ENCODE measurements around the gene COX15.
A peak's percentile ranks its signal among the peaks of the same experiment; 100 is the strongest.

Gene COX15

GRCh38 chr10:99698504-99699080 is 33.3 kb downstream of the COX15 start:
- TF ChIP-seq, protein P1, sequence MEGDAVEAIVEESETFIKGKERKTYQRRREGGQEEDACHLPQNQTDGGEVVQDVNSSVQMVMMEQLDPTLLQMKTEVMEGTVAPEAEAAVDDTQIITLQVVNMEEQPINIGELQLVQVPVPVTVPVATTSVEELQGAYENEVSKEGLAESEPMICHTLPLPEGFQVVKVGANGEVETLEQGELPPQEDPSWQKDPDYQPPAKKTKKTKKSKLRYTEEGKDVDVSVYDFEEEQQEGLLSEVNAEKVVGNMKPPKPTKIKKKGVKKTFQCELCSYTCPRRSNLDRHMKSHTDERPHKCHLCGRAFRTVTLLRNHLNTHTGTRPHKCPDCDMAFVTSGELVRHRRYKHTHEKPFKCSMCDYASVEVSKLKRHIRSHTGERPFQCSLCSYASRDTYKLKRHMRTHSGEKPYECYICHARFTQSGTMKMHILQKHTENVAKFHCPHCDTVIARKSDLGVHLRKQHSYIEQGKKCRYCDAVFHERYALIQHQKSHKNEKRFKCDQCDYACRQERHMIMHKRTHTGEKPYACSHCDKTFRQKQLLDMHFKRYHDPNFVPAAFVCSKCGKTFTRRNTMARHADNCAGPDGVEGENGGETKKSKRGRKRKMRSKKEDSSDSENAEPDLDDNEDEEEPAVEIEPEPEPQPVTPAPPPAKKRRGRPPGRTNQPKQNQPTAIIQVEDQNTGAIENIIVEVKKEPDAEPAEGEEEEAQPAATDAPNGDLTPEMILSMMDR (IDR thresholded peaks at IDR 0.05; ENCODE audit: low read depth, low read length) = peak; percentile 46; the same call in 1 of the 2 replicates
- DNase-seq = no peak

GRCh38 chr10:99695761-99696160 is 36.2 kb downstream of the COX15 start:
- no peak for DNase-seq
- Histone ChIP-seq H3K27ac (no peak overlapping the region), H3K36me3 (peaks cover 47% of the 10 kb centered on the region), H3K9me3 (ENCODE audit: severe bottlenecking) (no peaks in the 10 kb centered on the region), H3K27me3 (ENCODE audit: insufficient read depth, low read depth, severe bottlenecking) (no peaks in the 10 kb centered on the region), H3K4me3 (ENCODE audit: low read depth, low read length) (no peak overlapping the region)
- TF ChIP-seq, protein P1 (IDR thresholded peaks at IDR 0.05; ENCODE audit: low read depth, low read length) = no peak

More at GRCh38 chr10:99698504-99699080, 33.3 kb downstream of the COX15 start:
- no peaks in the 10 kb centered on the region for H3K9me3 ChIP-seq (ENCODE audit: severe bottlenecking)
- no peak overlapping the region for H3K27ac ChIP-seq
- no peak overlapping the region for H3K4me3 ChIP-seq (ENCODE audit: low read depth, low read length)
- H3K27me3 ChIP-seq (ENCODE audit: insufficient read depth, low read depth, severe bottlenecking) = no peaks in the 10 kb centered on the region
- H3K36me3 ChIP-seq = peaks cover 60% of the 10 kb centered on the region

DNA sequence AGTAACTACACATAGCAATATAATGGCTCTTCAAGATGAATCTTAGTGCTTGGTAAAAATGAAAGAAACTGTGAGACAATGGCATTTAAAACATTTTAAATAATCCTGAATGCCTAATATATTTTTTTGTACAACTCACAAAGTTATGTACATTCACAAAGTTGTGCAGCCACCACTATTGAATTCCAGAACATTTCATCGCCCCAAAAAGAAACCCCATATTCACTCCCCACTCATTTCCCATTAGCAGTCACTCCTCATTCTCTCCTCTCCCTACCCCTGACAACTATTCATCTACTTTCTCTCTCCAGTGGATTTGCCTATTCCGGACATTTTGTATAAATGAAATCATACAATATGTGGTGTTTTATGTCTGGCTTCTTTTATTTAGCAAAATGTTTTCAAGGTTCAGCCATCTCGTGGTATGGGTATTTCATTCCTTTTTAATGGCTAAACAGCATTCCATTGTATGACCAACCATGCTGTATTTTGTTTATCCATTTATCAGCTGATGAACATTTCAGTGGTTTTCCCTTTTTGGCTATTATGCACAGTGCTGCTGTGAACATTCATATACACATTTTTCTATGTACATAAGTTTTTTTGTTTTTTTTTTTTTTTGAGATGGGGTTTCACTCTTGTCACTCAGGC is 37.9 kb downstream of the COX15 start:
- Histone ChIP-seq H3K9me3 (ENCODE audit: severe bottlenecking) (no peaks in the 10 kb centered on the region), H3K36me3 (peaks cover 44% of the 10 kb centered on the region), H3K27ac (no peak overlapping the region), H3K27me3 (ENCODE audit: insufficient read depth, low read depth, severe bottlenecking) (no peaks in the 10 kb centered on the region), H3K4me3 (ENCODE audit: low read depth, low read length) (no peak overlapping the region)
- TF ChIP-seq, protein P1 (IDR thresholded peaks at IDR 0.05; ENCODE audit: low read depth, low read length) = no peak
- DNase-seq = no peak

- DNase-seq = no peak
- Histone ChIP-seq H3K27ac (no peak overlapping the region), H3K4me3 (ENCODE audit: low read depth, low read length) (no peak overlapping the region), H3K27me3 (ENCODE audit: insufficient read depth, low read depth, severe bottlenecking) (no peaks in the 10 kb centered on the region), H3K9me3 (ENCODE audit: severe bottlenecking) (no peaks in the 10 kb centered on the region), H3K36me3 (peaks cover 16% of the 10 kb centered on the region)
- TF ChIP-seq, protein P1 (IDR thresholded peaks at IDR 0.05; ENCODE audit: low read depth, low read length) = no peak
Observed at GRCh38 chr10:99689461-99689860, 42.5 kb downstream of the COX15 start.

DNA sequence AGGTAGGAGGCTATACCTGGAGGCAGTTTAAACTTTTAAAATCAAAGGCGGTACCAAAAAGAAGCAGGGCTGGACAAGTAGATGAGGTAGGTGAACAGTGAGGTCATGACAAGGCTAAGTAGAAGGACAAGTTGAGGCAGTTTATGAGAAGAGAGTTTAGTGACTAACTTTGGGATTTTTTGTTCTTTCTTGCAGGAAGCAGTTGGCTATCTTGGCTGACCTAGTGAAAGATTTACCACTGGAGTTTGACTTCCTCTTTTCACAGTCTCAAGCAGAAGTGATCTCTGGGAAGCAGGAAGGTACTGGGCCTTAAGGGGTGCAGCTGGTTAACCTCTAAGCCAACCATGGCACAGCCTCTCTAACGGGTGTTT is 46.3 kb downstream of the COX15 start:
- Histone ChIP-seq H3K27me3 (ENCODE audit: insufficient read depth, low read depth, severe bottlenecking) (no peaks in the 10 kb centered on the region), H3K36me3 (peaks cover 7% of the 10 kb centered on the region), H3K27ac (no peak overlapping the region), H3K4me3 (ENCODE audit: low read depth, low read length) (no peak overlapping the region), H3K9me3 (ENCODE audit: severe bottlenecking) (no peaks in the 10 kb centered on the region)
- no peak for DNase-seq
- TF ChIP-seq, protein P1 (IDR thresholded peaks at IDR 0.05; ENCODE audit: low read depth, low read length) = no peak
